Activated B cell treated with CpG ODN at 0.5 μM for 24 hours (primary cell): ENCODE data around the gene TMEM250. TPM values are rescaled to one million over a fixed set of nuclear protein-coding genes. Genes with fewer than 3 reads are reported as not detected.
A peak's percentile ranks its signal among the peaks of the same experiment; 100 is the strongest.

ENCODE experiments used
- ATAC-seq: fragments of 200-7000 bp; cut with Tn5 transposase; one replicate; pipeline ENCODE4 v1.10.0; 2021; ENCODE audit warnings: low read depth, mild to moderate bottlenecking, moderate library complexity
- CTCF ChIA-PET: fragments of 350-600 bp; sonication (Branson Sonifier 250); formaldehyde crosslinking; loops from one replicate; lab custom pipeline; 2021; ENCODE audit warnings: antibody characterized with exemption; lab: Charles Lee
- POLR2A ChIA-PET: fragments of 350-600 bp; sonication (Branson Sonifier 250); formaldehyde crosslinking; loops from one replicate; lab custom pipeline; 2021; ENCODE audit warnings: antibody characterized with exemption; lab: Charles Lee
- DNase-seq: peaks from one replicate; pipeline ENCODE4 v3.0.0; 2022
- H3K27ac Mint-ChIP-seq: one replicate; pipeline ENCODE4 v1.8.0; 2020; ENCODE audit warnings: mixed read lengths
- H3K27me3 Mint-ChIP-seq: one replicate; pipeline ENCODE4 v1.8.0; 2021; ENCODE audit warnings: mixed read lengths
- H3K36me3 Mint-ChIP-seq: one replicate; pipeline ENCODE4 v1.8.0; 2021; ENCODE audit warnings: low read depth, mixed read lengths
- H3K4me1 Mint-ChIP-seq: one replicate; pipeline ENCODE4 v1.8.0; 2021; ENCODE audit warnings: mixed read lengths
- H3K4me3 Mint-ChIP-seq: one replicate; pipeline ENCODE4 v1.8.0; 2020; ENCODE audit warnings: mild to moderate bottlenecking, mixed read lengths
- H3K9me3 Mint-ChIP-seq: one replicate; pipeline ENCODE4 v1.8.0; 2020; ENCODE audit warnings: mixed read lengths
- intact Hi-C: fragments of 100-400 bp; cut with micrococcal nuclease; formaldehyde crosslinking; loops from one replicate; pipeline ENCODE4 v1.15.1; 2024
- total RNA-seq: library from RNA; stranded (reverse); gene quantifications from 2 replicates; pipeline ENCODE4 v1.2.3, GENCODE V29; 2022
- TF ChIP-seq, protein P1 (sequence below): fragments of 200-600 bp; IDR thresholded peaks from one replicate; pipeline ENCODE4 v1.8.0; 2022; ENCODE audit warnings: antibody characterized with exemption, mild to moderate bottlenecking

Gene TMEM250
- total RNA-seq, 1 donor from 2014 or later: 23.4 TPM

DNA sequence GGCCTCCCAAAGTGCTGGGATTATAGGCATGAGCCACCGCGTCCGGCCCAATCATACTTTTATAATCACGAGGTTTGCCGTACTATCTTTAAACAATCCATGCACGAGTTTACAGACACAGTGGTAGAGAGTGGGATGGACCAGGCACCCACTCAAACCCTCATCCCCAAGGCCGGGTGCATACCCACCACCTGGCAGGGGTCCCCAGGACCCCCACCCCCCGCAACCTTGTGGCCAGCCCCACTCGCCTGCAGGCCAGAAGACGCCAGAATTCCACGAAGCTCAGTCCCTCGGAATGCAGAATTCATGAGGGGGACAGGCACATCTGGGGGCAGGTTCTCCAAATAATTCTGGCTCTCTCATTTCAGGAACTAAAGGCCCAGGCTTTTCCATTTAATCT, 40.7 kb downstream of the TMEM250 start:
- intact Hi-C loops: no loop called here
- no peaks in the 10 kb centered on the region for H3K36me3 Mint-ChIP-seq
- DNase-seq: no peak
- peaks cover 11% of the 10 kb centered on the region for H3K27me3 Mint-ChIP-seq
- ChIA-PET CTCF (no interaction called here), POLR2A (no interaction called here)
- H3K9me3 Mint-ChIP-seq: no peaks in the 10 kb centered on the region
- H3K4me3 Mint-ChIP-seq: no peak overlapping the region
- peaks cover 13% of the 10 kb centered on the region for H3K4me1 Mint-ChIP-seq
- ATAC-seq: no peak
- H3K27ac Mint-ChIP-seq: no peak overlapping the region
- TF ChIP-seq, protein P1, sequence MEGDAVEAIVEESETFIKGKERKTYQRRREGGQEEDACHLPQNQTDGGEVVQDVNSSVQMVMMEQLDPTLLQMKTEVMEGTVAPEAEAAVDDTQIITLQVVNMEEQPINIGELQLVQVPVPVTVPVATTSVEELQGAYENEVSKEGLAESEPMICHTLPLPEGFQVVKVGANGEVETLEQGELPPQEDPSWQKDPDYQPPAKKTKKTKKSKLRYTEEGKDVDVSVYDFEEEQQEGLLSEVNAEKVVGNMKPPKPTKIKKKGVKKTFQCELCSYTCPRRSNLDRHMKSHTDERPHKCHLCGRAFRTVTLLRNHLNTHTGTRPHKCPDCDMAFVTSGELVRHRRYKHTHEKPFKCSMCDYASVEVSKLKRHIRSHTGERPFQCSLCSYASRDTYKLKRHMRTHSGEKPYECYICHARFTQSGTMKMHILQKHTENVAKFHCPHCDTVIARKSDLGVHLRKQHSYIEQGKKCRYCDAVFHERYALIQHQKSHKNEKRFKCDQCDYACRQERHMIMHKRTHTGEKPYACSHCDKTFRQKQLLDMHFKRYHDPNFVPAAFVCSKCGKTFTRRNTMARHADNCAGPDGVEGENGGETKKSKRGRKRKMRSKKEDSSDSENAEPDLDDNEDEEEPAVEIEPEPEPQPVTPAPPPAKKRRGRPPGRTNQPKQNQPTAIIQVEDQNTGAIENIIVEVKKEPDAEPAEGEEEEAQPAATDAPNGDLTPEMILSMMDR: no peak

DNA sequence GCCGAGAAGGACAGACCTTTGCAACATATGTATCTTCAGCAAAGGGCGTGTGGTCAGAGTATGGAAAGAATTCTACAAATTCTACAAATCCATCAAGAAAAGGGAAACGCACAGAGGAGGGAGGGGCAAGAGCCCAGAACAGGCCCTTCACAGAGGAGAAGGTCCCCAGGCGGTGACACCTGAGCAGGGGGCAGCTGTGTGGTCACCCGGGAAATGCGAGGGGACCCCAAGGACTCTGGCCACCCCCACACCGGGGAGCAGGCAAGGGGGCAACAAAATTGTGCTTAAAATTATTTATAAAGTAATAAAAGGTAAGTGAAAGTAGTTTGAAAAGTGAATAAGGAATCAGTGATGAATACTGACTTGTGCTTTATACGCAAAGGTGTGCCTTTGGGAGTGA, 41.2 kb downstream of the TMEM250 start:
- intact Hi-C loops: no loop called here
- TF ChIP-seq, protein P1: no peak
- no peak for ATAC-seq

DNA sequence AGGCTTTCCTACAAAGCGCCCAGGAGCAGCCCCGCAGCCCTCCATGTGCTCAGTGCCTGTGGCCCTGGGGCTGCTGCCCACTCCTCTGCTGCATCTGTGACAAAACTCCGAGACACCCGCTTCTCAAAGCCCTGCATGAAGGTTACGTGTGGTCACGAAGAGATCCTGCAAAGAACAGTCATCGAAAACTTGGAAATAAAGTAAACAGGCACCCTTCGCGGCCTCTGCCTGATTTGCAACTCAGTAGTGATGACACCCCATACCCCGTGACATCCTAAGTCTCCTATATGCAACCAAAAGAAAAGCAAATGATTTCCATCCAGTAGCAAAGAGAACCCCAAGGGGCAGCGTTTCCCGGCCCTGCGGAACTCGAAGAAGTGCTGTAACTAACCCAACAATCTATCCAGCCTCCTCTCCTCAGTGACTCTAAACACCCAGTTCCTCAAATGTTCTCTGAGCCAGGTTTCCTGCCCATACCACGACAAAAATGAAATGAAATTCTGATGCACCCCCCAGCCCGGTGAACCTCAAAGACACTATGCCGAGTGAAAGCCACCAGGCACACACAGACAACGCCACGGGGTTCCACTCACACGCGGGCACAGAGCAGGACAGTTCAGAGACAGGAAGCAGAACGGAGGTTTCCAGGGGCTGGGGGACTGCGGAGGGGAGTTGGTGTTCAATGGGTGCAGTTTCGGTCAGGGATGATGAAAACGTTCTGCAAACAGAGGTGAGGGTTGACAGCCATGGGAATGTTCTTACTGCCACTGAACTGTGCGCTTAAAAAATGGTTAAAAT, 42.6 kb downstream of the TMEM250 start:
- peaks cover 9% of the 10 kb centered on the region for H3K27me3 Mint-ChIP-seq
- TF ChIP-seq, protein P1: no peak
- no peaks in the 10 kb centered on the region for H3K36me3 Mint-ChIP-seq
- H3K27ac Mint-ChIP-seq: no peak overlapping the region
- intact Hi-C loops: no loop called here
- ATAC-seq: peak; percentile 58
- peaks cover 13% of the 10 kb centered on the region for H3K4me1 Mint-ChIP-seq
- no peak for DNase-seq
- POLR2A ChIA-PET: no interaction called here
- peak overlapping the region; percentile 64 for H3K4me3 Mint-ChIP-seq
- CTCF ChIA-PET: no interaction called here
- H3K9me3 Mint-ChIP-seq: no peaks in the 10 kb centered on the region

More for the DNA sequence above, 41.2 kb downstream of the TMEM250 start:
- ChIA-PET CTCF (no interaction called here), POLR2A (no interaction called here)
- Mint-ChIP-seq H3K27me3 (peaks cover 9% of the 10 kb centered on the region), H3K36me3 (no peaks in the 10 kb centered on the region), H3K27ac (no peak overlapping the region), H3K9me3 (no peaks in the 10 kb centered on the region), H3K4me3 (no peak overlapping the region), H3K4me1 (peaks cover 13% of the 10 kb centered on the region)
- no peak for DNase-seq

DNA sequence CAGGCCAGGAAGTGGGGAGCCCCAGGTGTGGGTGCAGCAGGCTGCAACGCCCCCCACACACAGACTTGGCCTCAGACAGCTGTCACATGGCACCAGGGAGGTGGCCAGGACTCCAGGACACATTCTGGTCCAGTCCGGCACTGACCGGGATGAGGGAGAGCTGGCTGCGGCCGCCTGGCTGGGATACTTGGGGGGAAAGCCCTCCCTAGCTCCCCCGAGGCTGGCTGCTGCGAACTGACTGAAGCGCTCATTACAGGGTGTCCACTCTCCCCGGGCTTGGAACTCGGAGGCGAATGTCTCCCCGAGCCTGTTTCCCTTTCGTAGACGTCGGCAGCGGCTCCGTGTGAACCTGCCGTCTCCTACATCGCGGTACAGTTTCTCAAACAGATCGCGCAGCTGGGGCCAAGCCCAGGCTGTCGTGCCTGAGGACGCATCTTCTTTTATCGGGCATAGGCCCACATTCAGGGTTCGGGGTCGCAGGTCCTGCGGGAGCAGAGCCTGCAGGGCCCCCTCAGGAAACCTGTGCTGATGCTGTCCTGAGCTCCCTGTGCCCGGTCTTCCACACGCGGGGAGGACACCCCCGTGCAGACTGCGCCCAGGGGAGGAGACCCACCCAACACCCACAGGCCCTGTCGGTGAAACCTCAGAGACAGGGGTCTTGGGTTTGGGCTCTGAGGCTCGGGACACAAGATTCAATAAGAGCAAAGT, 43.4 kb downstream of the TMEM250 start:
- Mint-ChIP-seq H3K36me3 (no peaks in the 10 kb centered on the region), H3K27me3 (peaks cover 12% of the 10 kb centered on the region), H3K4me3 (no peak overlapping the region), H3K9me3 (no peaks in the 10 kb centered on the region), H3K27ac (no peak overlapping the region), H3K4me1 (peaks cover 13% of the 10 kb centered on the region)
- TF ChIP-seq, protein P1: no peak
- ATAC-seq (no peak), DNase-seq (no peak)
- CTCF ChIA-PET: no interaction called here
- POLR2A ChIA-PET: no interaction called here
- intact Hi-C loops: no loop called here

DNA sequence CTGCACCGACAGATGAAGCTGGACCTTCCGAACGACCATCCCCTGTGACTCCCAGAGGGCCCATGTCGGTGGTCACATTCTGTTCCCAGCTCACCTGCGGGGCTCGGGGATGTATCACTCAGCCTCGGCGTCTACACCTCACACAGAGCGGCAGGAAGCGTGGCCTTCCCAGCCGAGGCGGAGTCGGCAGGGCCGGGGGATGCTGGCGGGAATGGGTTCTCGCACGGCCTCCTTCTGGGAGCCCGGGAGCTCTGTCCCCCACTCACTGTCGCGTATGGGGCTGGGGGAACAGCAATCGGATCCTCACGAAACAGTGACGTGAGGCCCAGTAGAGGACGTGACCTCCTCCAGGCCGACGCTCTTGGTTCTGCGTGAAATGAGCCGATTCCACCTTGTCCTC, 44.0 kb downstream of the TMEM250 start:
- TF ChIP-seq, protein P1: no peak

More for the DNA sequence above, 44.0 kb downstream of the TMEM250 start:
- ChIA-PET CTCF (no interaction called here), POLR2A (no interaction called here)
- DNase-seq (no peak), ATAC-seq (no peak)
- Mint-ChIP-seq H3K36me3 (no peaks in the 10 kb centered on the region), H3K27me3 (peaks cover 15% of the 10 kb centered on the region), H3K27ac (no peak overlapping the region), H3K9me3 (no peaks in the 10 kb centered on the region), H3K4me1 (peaks cover 13% of the 10 kb centered on the region), H3K4me3 (no peak overlapping the region)
- intact Hi-C loops: no loop called here
